ENCODE data around the gene RPS6KA5.

The RPS6KA5 gene

GRCh38 chr14:91082282-91082681, 21.8 kb upstream of the RPS6KA5 start:
- no peak for DNase-seq (ENCODE audit: extremely low read depth, low read depth)

DNA sequence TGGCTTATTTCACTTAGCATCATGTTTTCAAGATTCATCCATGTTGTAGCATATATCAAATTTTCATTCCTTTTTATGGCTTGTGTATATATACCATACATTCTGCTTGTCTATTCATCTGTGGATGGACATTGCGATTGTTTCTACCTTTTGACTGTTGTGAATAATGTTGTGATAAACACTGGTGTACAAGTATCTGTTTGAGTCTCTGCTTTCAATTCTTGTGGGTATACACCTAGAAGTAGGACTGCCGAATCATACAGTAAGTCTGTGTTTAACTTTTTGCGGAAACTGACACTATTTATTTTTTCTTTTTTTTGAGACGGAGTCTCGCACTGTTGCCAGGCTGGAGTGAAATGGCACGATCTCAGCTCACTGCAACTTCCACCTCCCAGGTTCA, 19.6 kb upstream of the RPS6KA5 start:
- TF ChIP-seq, protein P1, sequence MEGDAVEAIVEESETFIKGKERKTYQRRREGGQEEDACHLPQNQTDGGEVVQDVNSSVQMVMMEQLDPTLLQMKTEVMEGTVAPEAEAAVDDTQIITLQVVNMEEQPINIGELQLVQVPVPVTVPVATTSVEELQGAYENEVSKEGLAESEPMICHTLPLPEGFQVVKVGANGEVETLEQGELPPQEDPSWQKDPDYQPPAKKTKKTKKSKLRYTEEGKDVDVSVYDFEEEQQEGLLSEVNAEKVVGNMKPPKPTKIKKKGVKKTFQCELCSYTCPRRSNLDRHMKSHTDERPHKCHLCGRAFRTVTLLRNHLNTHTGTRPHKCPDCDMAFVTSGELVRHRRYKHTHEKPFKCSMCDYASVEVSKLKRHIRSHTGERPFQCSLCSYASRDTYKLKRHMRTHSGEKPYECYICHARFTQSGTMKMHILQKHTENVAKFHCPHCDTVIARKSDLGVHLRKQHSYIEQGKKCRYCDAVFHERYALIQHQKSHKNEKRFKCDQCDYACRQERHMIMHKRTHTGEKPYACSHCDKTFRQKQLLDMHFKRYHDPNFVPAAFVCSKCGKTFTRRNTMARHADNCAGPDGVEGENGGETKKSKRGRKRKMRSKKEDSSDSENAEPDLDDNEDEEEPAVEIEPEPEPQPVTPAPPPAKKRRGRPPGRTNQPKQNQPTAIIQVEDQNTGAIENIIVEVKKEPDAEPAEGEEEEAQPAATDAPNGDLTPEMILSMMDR (IDR thresholded peaks at IDR 0.05; ENCODE audit: low read depth, low read length), result no peak
- no peak for DNase-seq (ENCODE audit: extremely low read depth, low read depth)

More at GRCh38 chr14:91082282-91082681, 21.8 kb upstream of the RPS6KA5 start:
- TF ChIP-seq, protein P1 (IDR thresholded peaks at IDR 0.05; ENCODE audit: low read depth, low read length), result no peak

- TF ChIP-seq, protein P1 (IDR thresholded peaks at IDR 0.05; ENCODE audit: low read depth, low read length), result no peak
- no peak for DNase-seq (ENCODE audit: extremely low read depth, low read depth)
Observed at GRCh38 chr14:91078095-91078737, 17.8 kb upstream of the RPS6KA5 start.

DNA sequence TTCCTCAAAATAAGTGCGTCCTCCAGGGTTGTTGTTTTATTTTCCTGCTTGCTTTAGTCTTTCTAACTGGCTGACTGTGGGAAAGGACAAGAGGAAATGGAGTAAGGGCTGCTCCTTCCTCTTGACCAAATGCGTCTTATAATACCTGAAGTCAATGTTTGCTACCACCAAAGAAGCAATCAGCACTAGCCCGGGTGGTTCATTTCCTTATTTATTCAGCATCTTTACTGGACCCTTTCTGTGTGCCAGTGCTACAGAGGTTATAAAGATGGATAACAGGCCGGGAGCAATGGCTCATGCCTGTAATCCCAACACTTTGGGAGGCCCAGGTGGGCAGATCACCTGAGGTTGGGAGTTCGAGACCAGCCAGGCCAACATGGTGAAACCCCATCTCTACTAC, 15.1 kb upstream of the RPS6KA5 start:
- TF ChIP-seq, protein P1 (IDR thresholded peaks at IDR 0.05; ENCODE audit: low read depth, low read length), result no peak
- DNase-seq (ENCODE audit: extremely low read depth, low read depth), result no peak

DNA sequence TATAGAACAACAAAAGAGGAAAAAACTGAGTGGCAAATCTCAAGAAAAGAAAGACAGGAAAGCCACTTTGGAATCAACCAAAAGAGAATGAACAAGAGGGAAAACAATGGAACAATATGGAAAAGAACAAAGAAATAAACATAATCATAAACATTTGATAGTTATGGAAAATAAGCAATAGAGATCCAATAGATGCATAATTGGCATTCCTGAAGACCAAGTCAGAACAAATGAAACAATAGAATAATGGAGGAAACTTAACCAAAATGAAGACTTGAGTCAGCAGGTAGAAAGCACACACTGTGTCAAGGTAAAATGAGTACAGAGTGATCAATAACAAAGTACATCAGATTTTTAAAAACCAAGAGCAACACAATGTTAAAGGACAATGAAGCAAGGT, 10.1 kb upstream of the RPS6KA5 start:
- TF ChIP-seq, protein P1 (IDR thresholded peaks at IDR 0.05; ENCODE audit: low read depth, low read length), result no peak
- DNase-seq (ENCODE audit: extremely low read depth, low read depth), result no peak

GRCh38 chr14:91068642-91069041, 8.2 kb upstream of the RPS6KA5 start:
- TF ChIP-seq, protein P1 (IDR thresholded peaks at IDR 0.05; ENCODE audit: low read depth, low read length), result no peak
- DNase-seq (ENCODE audit: extremely low read depth, low read depth), result no peak

GRCh38 chr14:91067186-91067585, 6.7 kb upstream of the RPS6KA5 start:
- DNase-seq (ENCODE audit: extremely low read depth, low read depth), result no peak
- TF ChIP-seq, protein P1 (IDR thresholded peaks at IDR 0.05; ENCODE audit: low read depth, low read length), result no peak

Measured in AG09319 (cell line).